Measurements from ENCODE around the gene KCNJ3.

DNA sequence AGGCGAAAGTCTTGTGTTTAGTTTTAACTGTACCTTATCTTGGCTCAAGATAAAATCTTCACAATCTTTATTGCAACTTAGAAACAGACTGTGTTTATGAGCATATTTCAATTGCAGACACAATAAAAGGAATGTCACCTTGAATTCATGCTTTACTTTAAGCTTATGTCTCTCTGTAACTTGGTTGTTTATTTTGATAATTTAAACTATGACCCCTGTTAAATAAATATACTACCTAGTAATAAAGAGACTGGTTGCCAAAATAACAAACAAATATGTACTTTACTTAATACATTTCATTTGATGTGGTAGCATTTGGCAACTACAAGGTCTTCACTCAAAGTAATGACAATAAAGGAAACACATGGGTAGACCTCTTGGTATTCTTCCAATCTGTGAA is 202.6 kb downstream of the KCNJ3 start:
- TF ChIP-seq, protein P1, sequence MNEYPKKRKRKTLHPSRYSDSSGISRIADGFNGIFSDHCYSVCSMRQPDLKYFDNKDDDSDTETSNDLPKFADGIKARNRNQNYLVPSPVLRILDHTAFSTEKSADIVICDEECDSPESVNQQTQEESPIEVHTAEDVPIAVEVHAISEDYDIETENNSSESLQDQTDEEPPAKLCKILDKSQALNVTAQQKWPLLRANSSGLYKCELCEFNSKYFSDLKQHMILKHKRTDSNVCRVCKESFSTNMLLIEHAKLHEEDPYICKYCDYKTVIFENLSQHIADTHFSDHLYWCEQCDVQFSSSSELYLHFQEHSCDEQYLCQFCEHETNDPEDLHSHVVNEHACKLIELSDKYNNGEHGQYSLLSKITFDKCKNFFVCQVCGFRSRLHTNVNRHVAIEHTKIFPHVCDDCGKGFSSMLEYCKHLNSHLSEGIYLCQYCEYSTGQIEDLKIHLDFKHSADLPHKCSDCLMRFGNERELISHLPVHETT (tag by site-specific recombination; IDR thresholded peaks at IDR 0.05) = no peak
- TF ChIP-seq MYNN (tag by site-specific recombination; IDR thresholded peaks at IDR 0.05; ENCODE audit: borderline replicate concordance) = no peak
- TF ChIP-seq, protein P2, sequence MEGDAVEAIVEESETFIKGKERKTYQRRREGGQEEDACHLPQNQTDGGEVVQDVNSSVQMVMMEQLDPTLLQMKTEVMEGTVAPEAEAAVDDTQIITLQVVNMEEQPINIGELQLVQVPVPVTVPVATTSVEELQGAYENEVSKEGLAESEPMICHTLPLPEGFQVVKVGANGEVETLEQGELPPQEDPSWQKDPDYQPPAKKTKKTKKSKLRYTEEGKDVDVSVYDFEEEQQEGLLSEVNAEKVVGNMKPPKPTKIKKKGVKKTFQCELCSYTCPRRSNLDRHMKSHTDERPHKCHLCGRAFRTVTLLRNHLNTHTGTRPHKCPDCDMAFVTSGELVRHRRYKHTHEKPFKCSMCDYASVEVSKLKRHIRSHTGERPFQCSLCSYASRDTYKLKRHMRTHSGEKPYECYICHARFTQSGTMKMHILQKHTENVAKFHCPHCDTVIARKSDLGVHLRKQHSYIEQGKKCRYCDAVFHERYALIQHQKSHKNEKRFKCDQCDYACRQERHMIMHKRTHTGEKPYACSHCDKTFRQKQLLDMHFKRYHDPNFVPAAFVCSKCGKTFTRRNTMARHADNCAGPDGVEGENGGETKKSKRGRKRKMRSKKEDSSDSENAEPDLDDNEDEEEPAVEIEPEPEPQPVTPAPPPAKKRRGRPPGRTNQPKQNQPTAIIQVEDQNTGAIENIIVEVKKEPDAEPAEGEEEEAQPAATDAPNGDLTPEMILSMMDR (tag by site-specific recombination; IDR thresholded peaks at IDR 0.05) = no peak
- no peak for TF ChIP-seq ZFP37 (tag by site-specific recombination; IDR thresholded peaks at IDR 0.05)
- TF ChIP-seq PRDM1 (tag by site-specific recombination; IDR thresholded peaks at IDR 0.05) = no peak
- TF ChIP-seq ZNF423 (tag by site-specific recombination; IDR thresholded peaks at IDR 0.05) = no peak
- no peak for TF ChIP-seq ZNF433 (tag by site-specific recombination; IDR thresholded peaks at IDR 0.05; ENCODE audit: low read depth)
- no peak for TF ChIP-seq ZNF561 (tag by site-specific recombination; IDR thresholded peaks at IDR 0.05; ENCODE audit: borderline replicate concordance)
- no peak for TF ChIP-seq ZNF600 (tag by site-specific recombination; IDR thresholded peaks at IDR 0.05)
- no peak for TF ChIP-seq ZNF146 (tag by site-specific recombination; IDR thresholded peaks at IDR 0.05)
- no peak for TF ChIP-seq YY1 (tag by site-specific recombination; IDR thresholded peaks at IDR 0.05)
- TF ChIP-seq, protein P3, sequence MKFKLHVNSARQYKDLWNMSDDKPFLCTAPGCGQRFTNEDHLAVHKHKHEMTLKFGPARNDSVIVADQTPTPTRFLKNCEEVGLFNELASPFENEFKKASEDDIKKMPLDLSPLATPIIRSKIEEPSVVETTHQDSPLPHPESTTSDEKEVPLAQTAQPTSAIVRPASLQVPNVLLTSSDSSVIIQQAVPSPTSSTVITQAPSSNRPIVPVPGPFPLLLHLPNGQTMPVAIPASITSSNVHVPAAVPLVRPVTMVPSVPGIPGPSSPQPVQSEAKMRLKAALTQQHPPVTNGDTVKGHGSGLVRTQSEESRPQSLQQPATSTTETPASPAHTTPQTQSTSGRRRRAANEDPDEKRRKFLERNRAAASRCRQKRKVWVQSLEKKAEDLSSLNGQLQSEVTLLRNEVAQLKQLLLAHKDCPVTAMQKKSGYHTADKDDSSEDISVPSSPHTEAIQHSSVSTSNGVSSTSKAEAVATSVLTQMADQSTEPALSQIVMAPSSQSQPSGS (tag by site-specific recombination; IDR thresholded peaks at IDR 0.05; ENCODE audit: low read depth) = no peak

Measured in HEK293 (cell line).